ENCODE measurements around the gene SIK3. TPM values are rescaled to one million over a fixed set of nuclear protein-coding genes. Genes with fewer than 3 reads are reported as not detected.

The SIK3 gene
- total and polyA plus RNA-seq, 2 donors (not counting 3 experiments of a cell fraction or from before 2014, with no cell fraction given), result 10.3 to 21.3 TPM

GRCh38 chr11:116997071-116997470, 101.2 kb downstream of the SIK3 start:
- H4K20me1 ChIP-seq (replicated peaks; ENCODE audit: control insufficient read depth, extremely low read depth, insufficient read depth, low read length), result peaks cover 4% of the 10 kb centered on the region
- no peak overlapping the region for H3K9ac ChIP-seq (replicated peaks; ENCODE audit: extremely low read depth, insufficient read depth, low read length)
- no peak overlapping the region for H3K4me2 ChIP-seq (ENCODE audit: insufficient read depth, low read length)
- no peaks in the 10 kb centered on the region for H3K27me3 ChIP-seq (ENCODE audit: control insufficient read depth in 2 of 2, insufficient read depth in 2 of 2, low read length in 2 of 2)
- no peak overlapping the region for H3K27ac ChIP-seq (ENCODE audit: insufficient read depth, low read depth, low read length)
- FAIRE-seq (no peak), DNase-seq (ENCODE audit: low read depth, low spot score) (no peak)
- dilution Hi-C loops (cut with MboI; ENCODE audit: extremely low pct_ligation_motif_present, low sequenced_read_pairs) (no loop called here), intact Hi-C loops (cut with micrococcal nuclease) (no loop called here)
- H3K79me2 ChIP-seq (ENCODE audit: control insufficient read depth, insufficient read depth, low read length), result no peaks in the 10 kb centered on the region
- no peak overlapping the region for H3K4me3 ChIP-seq (replicated peaks in 1 of 3; ENCODE audit: insufficient read depth in 1 of 3, low read depth in 1 of 3, low read length in 3 of 3)
- H3K36me3 ChIP-seq (ENCODE audit: control insufficient read depth in 2 of 2, extremely low read depth in 1 of 2, insufficient read depth in 2 of 2, low read length in 2 of 2), result no peaks in the 10 kb centered on the region
- CTCF ChIA-PET, result interaction anchor here (3.3 kb wide), 1 partner anchor 117 kb away, joined by 8 read pairs; no protein-coding TSS in a partner anchor
- no TSS peak for BruUV-seq (replicated peaks)
- no peaks in the 10 kb centered on the region for H3K9me1 ChIP-seq (replicated peaks; ENCODE audit: control insufficient read depth, extremely low read depth, insufficient read depth, low read length)
- H3K9me3 ChIP-seq (replicated peaks; ENCODE audit: control insufficient read depth, insufficient read depth, low read length), result no peaks in the 10 kb centered on the region
- POLR2A ChIA-PET, result no interaction called here
- no peaks in the 10 kb centered on the region for H3K4me1 ChIP-seq (ENCODE audit: control insufficient read depth, extremely low read depth, insufficient read depth, low read length)
- TF ChIP-seq CTCF (IDR thresholded peaks at IDR 0.05; ENCODE audit: extremely low read depth in 1 of 2, insufficient read depth in 1 of 2, low read depth in 1 of 2, low read length in 2 of 2) (no peak), POLR2AphosphoS5 (IDR thresholded peaks at IDR 0.05; ENCODE audit: insufficient read depth, low read depth, low read length) (no peak)
- H2AFZ ChIP-seq (ENCODE audit: low read depth, low read length), result no peak overlapping the region

GRCh38 chr11:116994195-116994594, 104.0 kb downstream of the SIK3 start:
- Histone ChIP-seq H4K20me1 (replicated peaks; ENCODE audit: control insufficient read depth, extremely low read depth, insufficient read depth, low read length) (peaks cover 3% of the 10 kb centered on the region), H3K9me1 (replicated peaks; ENCODE audit: control insufficient read depth, extremely low read depth, insufficient read depth, low read length) (no peaks in the 10 kb centered on the region), H2AFZ (ENCODE audit: low read depth, low read length) (no peak overlapping the region), H3K4me3 (replicated peaks in 1 of 3; ENCODE audit: insufficient read depth in 1 of 3, low read depth in 1 of 3, low read length in 3 of 3) (no peak overlapping the region), H3K4me2 (ENCODE audit: insufficient read depth, low read length) (no peak overlapping the region), H3K79me2 (ENCODE audit: control insufficient read depth, insufficient read depth, low read length) (no peaks in the 10 kb centered on the region), H3K27ac (ENCODE audit: insufficient read depth, low read depth, low read length) (no peak overlapping the region), H3K9ac (replicated peaks; ENCODE audit: extremely low read depth, insufficient read depth, low read length) (no peak overlapping the region), H3K36me3 (ENCODE audit: control insufficient read depth in 2 of 2, extremely low read depth in 1 of 2, insufficient read depth in 2 of 2, low read length in 2 of 2) (no peaks in the 10 kb centered on the region), H3K9me3 (replicated peaks; ENCODE audit: control insufficient read depth, insufficient read depth, low read length) (no peaks in the 10 kb centered on the region), H3K4me1 (ENCODE audit: control insufficient read depth, extremely low read depth, insufficient read depth, low read length) (no peaks in the 10 kb centered on the region), H3K27me3 (ENCODE audit: control insufficient read depth in 2 of 2, insufficient read depth in 2 of 2, low read length in 2 of 2) (no peaks in the 10 kb centered on the region)
- no peak for DNase-seq (ENCODE audit: low read depth, low spot score)
- ChIA-PET CTCF (interaction anchor here (1.2 kb wide), 1 partner anchor 11 kb away, joined by 3 read pairs; no protein-coding TSS in a partner anchor), POLR2A (no interaction called here)
- no TSS peak for BruUV-seq (replicated peaks)
- intact Hi-C loops (cut with micrococcal nuclease), result no loop called here
- TF ChIP-seq MYC (IDR thresholded peaks at IDR 0.05; ENCODE audit: low read depth, low read length) (no peak), POLR2A (IDR thresholded peaks at IDR 0.05; ENCODE audit: low read depth, low read length) (no peak), FOS (IDR thresholded peaks at IDR 0.05; ENCODE audit: borderline replicate concordance, insufficient read depth, low read length) (no peak), POLR2AphosphoS5 (IDR thresholded peaks at IDR 0.05; ENCODE audit: insufficient read depth, low read depth, low read length) (no peak), GATA2 (IDR thresholded peaks at IDR 0.05; ENCODE audit: insufficient read depth, insufficient read length, low read depth, low read length) (no peak), EZH2 (IDR thresholded peaks at IDR 0.05; ENCODE audit: borderline replicate concordance, low read depth, low read length, severe bottlenecking) (no peak), JUN (IDR thresholded peaks at IDR 0.05; ENCODE audit: borderline replicate concordance, insufficient read depth, insufficient read length, low read depth) (no peak), CTCF (IDR thresholded peaks at IDR 0.05; ENCODE audit: extremely low read depth in 1 of 2, insufficient read depth in 1 of 2, low read depth in 1 of 2, low read length in 2 of 2) (no peak), MAX (IDR thresholded peaks at IDR 0.05; ENCODE audit: insufficient read depth, insufficient read length) (no peak)
- dilution Hi-C loops (cut with MboI; ENCODE audit: extremely low pct_ligation_motif_present, low sequenced_read_pairs), result no loop called here
- no peak for FAIRE-seq

Measured in endothelial cell of umbilical vein (primary cell).